SHP77 (cell line): ENCODE results near the gene MBD5.
A peak's percentile ranks its signal among the peaks of the same experiment; 100 is the strongest.

Experiments
- DNase-seq, 2 experiments: peaks; one replicate each; lab custom pipeline; 2025; lab: John Stamatoyannopoulos, UW

The MBD5 gene

GRCh38 chr2:148475626-148476025 is 454.7 kb downstream of the MBD5 start:
- DNase-seq, result no peak

- no peak for DNase-seq
Observed at GRCh38 chr2:148479398-148479797, 458.5 kb downstream of the MBD5 start.

GRCh38 chr2:148483665-148484064 is 462.8 kb downstream of the MBD5 start:
- DNase-seq, result no peak

- no peak for DNase-seq
Observed at GRCh38 chr2:148484066-148484465, 463.2 kb downstream of the MBD5 start.

- no peak for DNase-seq
Observed at GRCh38 chr2:148486655-148487054, 465.8 kb downstream of the MBD5 start.

- DNase-seq, result no peak
Observed at GRCh38 chr2:148487439-148487838, 466.5 kb downstream of the MBD5 start.

- no peak for DNase-seq
Observed at GRCh38 chr2:148490840-148491439, 470.0 kb downstream of the MBD5 start.

- no peak for DNase-seq
Observed at GRCh38 chr2:148493822-148494563, 473.1 kb downstream of the MBD5 start.

GRCh38 chr2:148495586-148495985 is 474.7 kb downstream of the MBD5 start:
- DNase-seq, result no peak

- peak in 1 of 2 experiments; percentile 1 for DNase-seq
Observed at GRCh38 chr2:148501545-148501944, 480.7 kb downstream of the MBD5 start.

GRCh38 chr2:148503516-148503915 is 482.6 kb downstream of the MBD5 start:
- DNase-seq, result no peak

GRCh38 chr2:148507970-148508369 is 487.1 kb downstream of the MBD5 start:
- DNase-seq, result no peak

- DNase-seq, result no peak
Observed at GRCh38 chr2:148508878-148509287, 488.0 kb downstream of the MBD5 start.

- peak; percentile 44 to 56 for DNase-seq
Observed at GRCh38 chr2:148509288-148509902, 488.5 kb downstream of the MBD5 start.

GRCh38 chr2:148511883-148512282 is 491.0 kb downstream of the MBD5 start:
- no peak for DNase-seq

- no peak for DNase-seq
Observed at GRCh38 chr2:148512501-148512900, 491.6 kb downstream of the MBD5 start.

- no peak for DNase-seq
Observed at GRCh38 chr2:148513427-148513826, 492.5 kb downstream of the MBD5 start.

GRCh38 chr2:148515120-148515519 is 494.2 kb downstream of the MBD5 start:
- DNase-seq, result no peak

GRCh38 chr2:148515976-148516375 is 495.1 kb downstream of the MBD5 start:
- no peak for DNase-seq

GRCh38 chr2:148517296-148517695 is 496.4 kb downstream of the MBD5 start:
- no peak for DNase-seq

GRCh38 chr2:148517822-148518221 is 496.9 kb downstream of the MBD5 start:
- DNase-seq, result no peak

GRCh38 chr2:148519013-148519412 is 498.1 kb downstream of the MBD5 start:
- DNase-seq, result no peak

- no peak for DNase-seq
Observed at GRCh38 chr2:148521181-148521580, 500.3 kb downstream of the MBD5 start.
